ENCODE data around the gene NEGR1.

GRCh38 chr1:71587961-71588360, 694.4 kb downstream of the NEGR1 start:
- TF ChIP-seq TAF1 (IDR thresholded peaks at IDR 0.05; ENCODE audit: control insufficient read depth, extremely low read depth, insufficient read depth, low read length, severe bottlenecking) (no peak), ZBTB2 (IDR thresholded peaks at IDR 0.05) (no peak), NCOA4 (IDR thresholded peaks at IDR 0.05; ENCODE audit: partially characterized antibody) (no peak), POLR2A (conservative IDR thresholded peaks at IDR 0.05) (no peak), ARID3B (CRISPR knock-in tag; IDR thresholded peaks at IDR 0.05; ENCODE audit: borderline replicate concordance) (no peak)
- TF ChIP-seq, protein P1, sequence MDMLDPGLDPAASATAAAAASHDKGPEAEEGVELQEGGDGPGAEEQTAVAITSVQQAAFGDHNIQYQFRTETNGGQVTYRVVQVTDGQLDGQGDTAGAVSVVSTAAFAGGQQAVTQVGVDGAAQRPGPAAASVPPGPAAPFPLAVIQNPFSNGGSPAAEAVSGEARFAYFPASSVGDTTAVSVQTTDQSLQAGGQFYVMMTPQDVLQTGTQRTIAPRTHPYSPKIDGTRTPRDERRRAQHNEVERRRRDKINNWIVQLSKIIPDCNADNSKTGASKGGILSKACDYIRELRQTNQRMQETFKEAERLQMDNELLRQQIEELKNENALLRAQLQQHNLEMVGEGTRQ (CRISPR knock-in tag; IDR thresholded peaks at IDR 0.05) = no peak
